ENCODE measurements around the gene PRPF40B.
A peak's percentile ranks its signal among the peaks of the same experiment; 100 is the strongest.
"Not testable (repeated sequence)": the region's sequence is repeated elsewhere in the genome, so short reads cannot be mapped to it uniquely, and the experiment has no call there.

PRPF40B gene

DNA sequence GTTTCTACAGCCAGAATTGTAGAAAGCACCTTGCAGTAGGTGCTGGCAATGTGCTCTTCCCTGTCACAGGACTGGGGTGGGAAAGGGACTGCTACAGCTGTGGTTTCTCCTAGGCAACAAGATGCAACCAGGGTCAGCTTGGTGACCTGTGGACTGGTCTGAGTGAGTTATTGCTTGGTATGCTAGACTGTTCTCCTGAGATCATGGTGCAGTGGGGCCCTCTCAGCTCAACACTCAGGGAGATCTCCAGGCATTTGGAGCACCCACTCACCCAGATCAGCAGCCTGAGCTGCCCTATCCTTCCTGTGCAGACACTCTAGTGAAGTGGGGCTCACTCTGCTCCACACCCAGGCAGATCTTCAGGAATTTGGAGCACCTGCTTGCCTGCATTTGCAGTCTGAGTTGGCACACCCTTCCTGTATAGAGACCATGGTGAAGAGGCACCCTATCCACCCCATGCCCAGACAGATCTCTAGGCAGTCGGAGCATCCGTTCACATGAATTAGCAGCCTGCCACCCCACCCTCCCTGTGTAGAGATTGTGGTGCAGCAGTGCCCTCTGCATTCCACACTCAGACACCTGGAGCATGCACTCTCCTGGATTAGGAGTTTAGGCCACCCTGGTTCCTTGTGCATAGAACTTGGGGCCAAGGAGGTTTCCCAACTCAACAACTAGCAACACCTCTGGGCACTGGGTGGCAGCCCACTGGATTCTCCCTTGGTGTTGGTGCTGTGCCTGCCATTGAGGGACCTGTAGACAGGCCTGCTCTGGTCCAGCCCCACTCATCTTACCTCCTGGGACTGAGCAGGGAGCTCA is 14.1 kb upstream of the PRPF40B start:
- DNase-seq (ENCODE audit: low read depth): no peak

DNA sequence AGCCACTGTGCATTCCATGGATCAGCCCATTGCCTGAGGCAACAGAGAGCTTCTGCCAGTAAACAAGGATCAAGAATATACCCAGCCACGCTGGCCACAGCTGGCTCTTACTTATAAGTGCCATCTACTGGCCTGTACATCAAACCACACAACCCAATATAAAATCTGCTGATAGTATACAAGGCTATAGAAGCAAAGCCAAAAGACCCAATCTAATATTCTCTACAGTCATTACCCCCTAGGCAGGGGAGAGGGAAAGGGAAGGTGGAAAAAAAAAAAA is 13.5 kb upstream of the PRPF40B start:
- no peak for DNase-seq (ENCODE audit: low read depth)

DNA sequence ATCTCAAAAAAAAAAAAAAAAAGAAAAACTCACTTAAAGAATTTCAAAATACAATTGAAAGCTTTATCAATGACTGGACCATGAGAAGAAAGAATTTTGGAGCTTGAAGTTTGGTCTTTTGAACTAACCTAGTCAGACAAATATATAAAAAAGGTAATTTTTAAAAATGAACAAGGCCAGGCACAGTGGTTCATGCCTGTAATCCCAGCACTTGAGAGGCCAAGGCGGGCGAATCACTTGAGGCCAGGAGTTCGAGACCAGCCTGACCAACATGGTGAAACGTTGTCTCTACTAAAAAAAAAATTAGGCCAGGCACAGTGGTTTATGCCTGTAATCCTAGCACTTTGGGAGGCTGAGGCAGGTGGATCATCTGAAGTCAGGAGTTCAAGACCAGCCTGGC is 12.6 kb upstream of the PRPF40B start:
- DNase-seq (ENCODE audit: low read depth): not testable (repeated sequence)

DNA sequence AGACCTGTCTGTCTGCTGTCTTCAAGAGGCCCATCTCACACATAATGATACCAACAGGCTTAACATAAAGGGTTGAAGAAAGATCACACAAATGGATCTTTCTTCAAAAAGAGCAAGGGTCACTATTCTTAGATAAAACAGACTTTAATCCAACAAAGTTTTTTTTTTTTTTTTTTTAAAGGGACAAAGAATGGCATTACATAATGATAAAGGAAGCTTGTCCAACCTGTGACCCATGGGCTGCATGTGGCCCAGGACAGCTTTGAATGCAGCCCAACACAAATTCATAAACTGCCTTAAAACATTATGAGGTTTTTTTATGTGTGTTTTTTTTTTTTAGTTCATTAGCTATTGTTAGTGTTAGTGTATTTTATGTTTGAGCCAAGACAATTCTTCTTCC is 11.2 kb upstream of the PRPF40B start:
- DNase-seq (ENCODE audit: low read depth): no peak

DNA sequence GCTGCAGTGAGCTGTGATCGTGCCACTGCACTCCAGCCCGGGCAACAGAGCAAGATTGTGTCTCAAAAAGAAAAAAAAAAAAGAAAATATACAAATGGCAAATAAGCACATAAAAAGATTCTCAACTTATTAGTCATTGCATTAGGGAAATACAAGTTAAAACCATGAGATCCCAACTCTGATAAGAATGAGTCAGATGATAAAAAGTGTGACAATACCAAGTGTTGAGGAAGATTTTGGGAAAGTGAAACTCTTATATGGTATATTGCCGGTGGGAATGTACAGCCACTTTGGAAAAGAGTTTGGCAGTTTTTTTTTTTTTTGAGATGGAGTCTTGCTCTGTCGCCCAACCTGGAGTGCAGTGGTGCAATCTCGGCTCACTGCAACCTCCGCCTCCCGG is 7.6 kb upstream of the PRPF40B start:
- DNase-seq (ENCODE audit: low read depth): no peak

DNA sequence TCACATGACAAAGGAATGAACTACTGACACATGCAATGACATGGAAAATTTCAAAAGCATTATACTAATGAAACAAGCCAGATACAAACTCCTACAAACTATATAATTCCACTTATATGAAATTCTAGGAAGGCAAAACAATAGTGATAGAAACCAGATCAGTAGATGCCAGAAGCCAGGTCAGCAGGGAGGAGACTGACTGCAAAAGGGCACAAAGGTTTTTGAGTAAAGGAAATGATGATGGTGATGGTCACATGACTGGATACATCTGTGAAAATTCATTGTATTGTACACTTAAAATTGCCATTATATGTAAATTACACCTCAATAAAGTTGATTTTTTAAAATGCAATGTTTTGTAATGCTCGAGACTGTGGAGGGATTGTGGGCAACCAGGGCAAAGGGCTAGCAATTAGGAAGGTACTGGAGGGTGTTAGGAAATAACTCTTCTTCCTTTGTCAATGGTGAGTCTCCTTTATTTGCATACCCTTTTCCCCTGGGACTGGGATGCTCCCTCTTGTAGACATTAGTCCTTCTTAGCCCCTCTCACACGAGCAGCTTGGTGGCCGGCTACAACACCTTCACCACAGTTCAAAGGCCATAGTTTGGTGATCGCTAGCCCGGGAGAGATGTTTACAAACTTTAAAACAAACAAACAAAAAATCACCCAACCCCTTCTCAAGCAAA is 6.7 kb upstream of the PRPF40B start:
- no peak for DNase-seq (ENCODE audit: low read depth)

DNA sequence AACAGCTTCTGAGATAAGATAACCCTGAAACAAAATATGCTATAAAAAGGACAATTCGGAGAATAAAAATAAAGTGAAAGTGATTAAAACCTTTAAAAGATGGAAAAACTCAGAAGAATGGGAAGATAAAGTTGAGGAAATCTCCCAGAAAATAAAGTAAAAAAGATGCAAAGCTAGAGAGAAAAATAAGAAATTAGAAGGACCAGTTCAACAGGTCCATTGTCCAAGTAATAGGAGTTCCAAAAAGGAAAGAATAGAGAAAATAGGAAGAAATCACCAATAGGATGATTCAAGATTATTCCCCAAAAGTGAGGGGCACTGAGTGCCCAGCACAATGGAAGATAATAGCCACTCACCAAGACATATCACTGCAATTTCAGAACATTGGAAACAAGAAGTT is 4.8 kb upstream of the PRPF40B start:
- no peak for DNase-seq (ENCODE audit: low read depth)

DNA sequence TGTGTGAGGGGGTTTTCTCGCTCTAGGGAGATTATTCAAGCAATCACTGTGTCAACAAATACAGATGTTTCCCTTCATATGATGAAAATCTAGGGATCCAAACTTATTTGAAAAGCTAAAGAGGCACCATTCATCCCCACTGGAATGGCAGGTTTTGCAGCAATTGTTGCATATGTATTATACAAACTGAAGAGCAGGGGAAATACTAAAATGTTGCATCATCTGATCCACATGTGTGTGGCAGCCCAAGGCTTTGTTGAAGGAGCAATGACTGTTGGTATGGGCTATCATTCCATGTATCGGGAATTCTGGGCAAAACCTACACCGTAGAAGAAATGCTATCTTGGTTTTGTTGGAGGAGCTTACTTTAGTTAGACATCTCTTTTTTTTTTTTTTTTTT is 4.1 kb upstream of the PRPF40B start:
- DNase-seq (ENCODE audit: low read depth): no peak

DNA sequence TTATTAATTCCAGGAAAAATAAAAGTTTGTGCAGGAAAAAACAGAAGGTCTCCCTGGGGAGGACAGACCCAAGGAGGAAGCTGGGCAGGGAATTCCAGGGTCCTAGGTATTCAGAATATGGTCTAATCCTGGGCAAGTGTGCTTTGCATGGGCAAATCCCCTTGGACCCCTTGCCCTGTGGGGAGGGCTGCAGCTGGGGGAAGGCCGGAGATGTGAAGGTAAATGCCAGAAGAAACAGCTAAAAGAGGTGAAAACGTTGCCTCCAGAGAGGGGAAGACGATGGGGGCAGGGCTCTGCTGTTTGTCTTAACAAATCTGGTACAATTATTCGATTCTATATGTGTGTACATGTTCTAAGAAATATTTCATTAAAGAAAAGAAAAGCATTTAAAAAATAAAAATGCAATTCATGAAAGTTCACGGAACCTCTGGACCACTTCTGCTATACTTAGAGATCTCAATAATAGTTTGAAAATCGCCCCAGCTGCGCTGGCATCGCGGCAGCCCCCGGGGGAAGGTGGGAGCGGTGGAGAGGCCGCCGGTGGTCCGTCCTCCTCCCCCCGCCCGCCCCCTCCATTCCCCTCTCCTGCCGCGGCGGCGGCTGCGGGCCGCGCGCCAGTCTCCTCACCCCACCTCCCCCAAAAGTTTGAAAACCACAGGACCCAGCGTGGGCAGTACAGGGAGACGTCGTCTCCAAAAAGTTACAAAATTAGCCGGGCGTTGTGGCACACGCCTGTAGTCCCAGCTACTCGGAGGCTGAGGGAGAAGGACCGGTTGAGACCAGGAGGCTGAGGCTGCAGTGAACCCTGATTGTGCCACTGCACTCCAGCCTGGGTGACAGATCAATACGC is 1.5 kb upstream of the PRPF40B start:
- no peak for DNase-seq (ENCODE audit: low read depth)

DNA sequence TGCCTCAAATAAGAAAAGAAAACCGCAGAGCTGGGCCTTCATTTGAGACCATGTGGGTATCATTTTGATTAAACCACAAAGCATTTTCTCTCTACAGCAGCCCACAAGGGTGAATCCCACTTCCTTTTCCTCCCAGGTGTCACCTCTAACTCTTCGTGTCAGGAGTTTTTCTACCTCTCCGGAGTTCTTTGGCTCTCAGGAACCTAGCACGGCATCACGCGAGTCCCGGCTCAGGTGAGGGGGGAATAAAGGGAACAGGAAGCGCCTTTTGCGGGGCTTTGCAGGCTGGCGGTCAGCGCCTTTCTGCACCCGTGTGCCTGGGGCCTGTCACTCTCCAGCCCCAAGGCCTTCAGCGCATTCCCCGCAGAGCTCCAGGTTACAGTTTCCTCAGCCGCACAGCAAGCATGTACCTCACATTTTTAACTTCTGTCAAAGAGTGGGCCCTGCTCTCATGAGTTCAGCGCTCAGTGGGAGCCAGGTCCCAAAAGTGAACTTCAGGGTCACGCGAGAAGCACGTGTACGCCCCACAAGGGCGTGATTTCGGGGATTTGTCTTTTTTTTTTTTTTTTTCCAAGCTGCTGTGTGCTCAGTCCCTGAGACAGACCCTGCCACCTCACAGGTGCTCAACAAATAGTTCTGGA is 740 bp upstream of the PRPF40B start:
- DNase-seq (ENCODE audit: low read depth): peak; percentile 26

DNA sequence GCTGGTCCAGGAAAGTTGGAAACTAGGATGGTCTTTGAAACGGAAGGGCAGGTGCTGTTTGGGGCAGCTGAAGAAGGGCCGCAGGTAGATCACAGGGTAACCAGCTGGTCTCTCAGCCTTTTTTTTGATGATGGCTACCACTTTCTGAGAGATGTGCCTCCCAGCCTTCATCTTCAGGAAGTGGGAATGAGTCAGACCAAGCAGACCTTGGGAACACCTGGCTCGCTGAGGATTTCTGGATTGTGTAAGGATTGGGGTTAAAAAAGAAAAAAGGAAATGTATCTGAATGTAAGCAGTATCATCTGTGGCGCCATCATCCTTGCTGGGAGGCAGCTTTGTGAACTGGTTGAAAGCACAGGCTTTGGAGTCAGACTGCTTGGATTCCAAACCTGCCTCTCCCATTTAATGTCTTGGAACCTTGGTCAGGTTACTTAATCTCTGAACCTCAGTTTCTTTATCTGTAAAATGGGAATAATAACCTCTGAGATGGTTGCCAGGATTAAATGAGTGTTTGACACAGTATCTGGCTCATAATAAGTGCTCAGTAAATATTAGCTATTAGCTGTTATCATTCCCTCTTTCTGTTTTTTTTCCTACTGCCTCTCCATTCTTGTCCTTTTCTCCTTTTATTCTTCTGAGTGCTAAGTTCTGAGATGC is 1.7 kb downstream of the PRPF40B start:
- DNase-seq (ENCODE audit: low read depth): no peak

DNA sequence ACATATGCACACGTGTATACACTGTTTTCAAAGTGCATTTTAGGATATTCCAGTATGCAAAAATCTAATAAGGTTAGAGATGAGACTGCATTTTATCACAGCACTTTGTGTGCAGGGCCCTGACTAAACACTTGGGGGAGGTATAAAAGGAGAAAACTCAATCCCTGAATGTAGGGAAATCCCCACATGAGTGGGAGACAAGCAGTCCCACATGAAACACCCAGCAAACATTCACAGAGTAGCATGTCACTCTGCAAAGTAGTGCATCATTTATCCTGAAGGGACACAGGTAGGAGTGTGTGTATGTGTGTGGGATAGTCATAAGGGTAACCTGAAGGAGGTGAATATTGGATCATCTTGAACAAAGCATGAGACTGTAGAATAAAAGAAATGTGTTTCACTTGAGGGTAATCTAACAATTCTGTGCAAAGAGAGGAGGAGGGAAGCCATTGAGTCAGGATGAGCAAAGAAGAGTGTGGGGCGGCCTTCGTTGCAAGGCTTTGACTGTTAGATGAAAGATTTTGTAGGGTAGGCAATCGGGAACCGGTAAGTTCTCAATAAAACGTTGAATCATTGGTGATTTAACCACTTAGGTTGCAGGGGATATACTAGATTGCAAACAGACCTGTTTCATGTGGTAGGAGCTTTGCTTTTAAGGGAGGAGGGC is 2.9 kb downstream of the PRPF40B start:
- peak; percentile 20 for DNase-seq (ENCODE audit: low read depth)

DNA sequence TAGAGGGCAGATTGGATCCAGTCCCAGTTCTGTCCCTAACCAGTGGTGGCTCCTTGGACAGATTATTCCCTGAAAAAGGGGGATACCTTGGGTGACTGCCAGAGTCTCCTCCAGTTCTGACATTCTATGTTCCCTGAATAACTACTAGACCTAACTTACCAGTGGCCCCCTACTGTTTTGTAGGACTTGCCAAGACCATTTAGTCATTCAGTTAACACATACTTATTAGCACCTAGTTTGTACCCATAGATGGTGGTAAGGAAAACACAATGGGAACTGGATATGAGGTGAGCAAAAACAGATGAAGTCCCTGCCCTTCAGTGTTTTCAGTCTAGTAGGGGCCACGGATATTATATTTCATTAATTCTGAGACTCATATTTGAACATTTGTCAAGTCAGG is 3.5 kb downstream of the PRPF40B start:
- no peak for DNase-seq (ENCODE audit: low read depth)

DNA sequence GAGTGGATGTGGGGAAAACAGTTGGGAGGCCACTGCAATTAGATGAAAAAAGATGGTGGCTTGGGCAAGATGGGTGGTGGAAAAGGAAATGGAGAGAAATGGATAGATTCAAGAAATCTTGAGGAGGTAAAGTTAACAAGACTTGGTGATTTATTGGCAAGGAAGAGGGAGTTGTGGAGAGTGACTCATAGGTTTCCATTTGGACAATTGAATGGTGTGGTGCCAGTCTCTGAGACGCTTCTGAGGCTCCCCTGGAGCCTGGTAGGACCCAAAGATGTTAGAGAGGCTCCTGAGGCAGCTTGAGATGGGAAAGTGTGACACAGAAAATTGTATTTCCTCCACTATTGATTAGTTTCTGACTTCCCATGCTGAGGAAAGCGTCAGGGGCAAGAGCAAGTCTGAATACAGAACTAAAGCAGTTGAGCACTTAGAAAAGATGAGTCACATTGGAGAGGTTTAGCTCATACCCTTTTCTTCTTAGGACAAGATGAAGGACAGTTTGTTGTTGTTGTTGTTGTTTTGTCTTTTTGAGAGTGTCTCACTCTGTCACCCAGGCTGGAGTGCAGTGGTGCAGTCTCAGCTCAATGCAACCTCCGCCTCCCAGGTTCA is 4.5 kb downstream of the PRPF40B start:
- no peak for DNase-seq (ENCODE audit: low read depth)

DNA sequence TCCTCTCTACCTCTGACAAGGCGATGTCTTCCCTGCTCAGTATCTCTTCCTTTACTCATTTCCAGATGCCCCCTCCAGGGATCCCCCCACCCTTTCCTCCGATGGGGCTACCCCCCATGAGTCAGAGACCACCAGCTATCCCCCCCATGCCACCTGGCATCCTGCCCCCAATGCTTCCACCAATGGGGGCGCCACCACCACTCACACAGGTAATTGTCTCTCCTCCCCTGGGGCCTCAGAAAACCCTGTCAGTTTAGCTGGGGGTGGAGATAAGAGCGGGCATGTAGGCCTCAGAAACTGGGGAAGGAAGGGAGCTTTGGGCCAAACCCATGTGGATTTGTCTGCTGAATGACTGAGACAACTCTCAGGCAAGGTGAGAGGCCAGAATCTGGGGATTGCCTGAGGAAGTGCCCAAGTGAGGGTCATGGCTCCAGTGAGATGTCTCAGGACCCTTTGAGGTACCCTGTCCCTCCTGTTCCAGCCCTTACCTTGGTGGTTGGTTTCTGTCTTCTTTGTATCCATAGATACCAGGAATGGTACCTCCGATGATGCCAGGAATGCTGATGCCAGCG is 8.1 kb downstream of the PRPF40B start:
- no peak for DNase-seq (ENCODE audit: low read depth)

DNA sequence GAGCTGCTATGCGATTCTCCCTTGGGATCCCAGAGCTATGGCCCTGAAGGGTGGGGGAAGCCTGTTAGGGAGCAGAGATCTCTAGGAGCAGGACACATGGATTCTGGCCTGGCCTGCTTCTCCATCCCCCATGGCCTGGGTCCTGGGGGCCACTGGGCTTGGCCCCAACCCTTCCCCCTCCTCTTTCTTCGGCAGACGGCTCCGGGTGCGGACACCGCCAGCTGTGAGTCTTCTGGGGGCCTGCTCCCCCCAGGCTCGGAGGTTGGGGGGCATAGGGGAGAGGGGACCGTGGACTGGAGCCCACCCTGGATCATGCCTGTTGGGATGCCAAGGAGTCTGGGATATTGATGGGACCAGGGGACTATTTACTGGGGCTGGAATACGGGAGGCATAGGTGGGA is 9.0 kb downstream of the PRPF40B start:
- DNase-seq (ENCODE audit: low read depth): no peak

DNA sequence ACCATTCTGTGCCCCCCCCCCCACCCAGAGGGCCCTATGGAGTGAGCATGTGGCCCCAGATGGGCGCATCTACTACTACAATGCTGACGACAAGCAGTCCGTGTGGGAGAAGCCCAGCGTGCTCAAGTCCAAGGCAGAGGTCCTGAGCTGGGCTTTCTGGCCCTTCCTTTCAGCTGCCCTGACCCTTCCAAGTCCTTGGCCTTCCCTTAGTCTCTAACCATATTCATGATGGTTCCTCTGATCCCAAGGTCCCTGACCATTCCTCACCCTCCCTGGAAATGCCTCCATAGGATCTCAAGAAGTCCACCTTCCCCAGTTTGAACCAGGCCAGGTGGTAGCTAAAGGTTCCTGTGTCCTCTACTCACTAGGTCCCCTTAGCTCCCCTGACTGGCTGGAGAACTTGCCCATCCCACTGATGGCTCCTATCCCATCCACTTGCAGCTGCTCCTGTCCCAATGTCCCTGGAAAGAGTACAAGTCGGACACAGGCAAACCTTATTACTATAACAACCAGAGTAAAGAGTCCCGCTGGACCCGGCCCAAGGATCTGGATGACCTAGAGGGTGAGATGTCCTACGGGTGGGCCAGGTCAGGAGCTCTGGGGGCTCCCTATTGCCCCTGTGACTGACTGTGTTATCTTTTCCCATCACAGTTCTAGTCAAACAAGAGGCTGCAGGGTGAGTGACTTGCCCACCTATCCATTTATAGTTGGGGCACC is 9.8 kb downstream of the PRPF40B start:
- no peak for DNase-seq (ENCODE audit: low read depth)

DNA sequence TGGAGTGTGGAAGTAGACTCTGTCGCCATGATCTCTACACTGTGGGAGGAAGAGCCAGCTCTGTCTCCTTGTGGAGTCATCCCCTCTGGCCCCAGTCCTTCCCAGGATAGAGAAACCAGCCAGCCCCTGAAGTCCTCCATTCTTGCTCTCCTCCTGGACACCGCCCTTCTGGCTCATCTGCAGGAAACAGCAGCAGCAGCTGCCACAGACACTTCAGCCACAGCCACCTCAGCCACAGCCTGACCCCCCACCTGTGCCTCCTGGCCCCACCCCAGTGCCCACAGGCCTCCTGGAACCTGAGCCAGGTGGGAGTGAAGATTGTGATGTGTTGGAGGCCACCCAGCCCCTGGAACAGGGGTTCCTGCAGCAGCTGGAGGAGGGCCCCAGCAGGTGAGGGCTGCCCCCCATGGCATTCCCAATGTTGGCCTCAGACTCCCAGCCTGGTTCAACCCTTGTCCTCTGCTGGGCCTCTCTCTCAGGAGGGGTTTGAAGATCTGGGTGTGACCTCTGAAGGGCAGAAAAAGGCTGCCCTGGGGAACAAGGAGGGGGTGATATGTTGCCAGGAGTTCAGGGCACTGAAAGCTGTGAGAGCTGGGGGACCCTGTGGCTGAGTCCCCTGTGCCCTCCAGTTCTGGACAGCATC is 10.5 kb downstream of the PRPF40B start:
- DNase-seq (ENCODE audit: low read depth): no peak

DNA sequence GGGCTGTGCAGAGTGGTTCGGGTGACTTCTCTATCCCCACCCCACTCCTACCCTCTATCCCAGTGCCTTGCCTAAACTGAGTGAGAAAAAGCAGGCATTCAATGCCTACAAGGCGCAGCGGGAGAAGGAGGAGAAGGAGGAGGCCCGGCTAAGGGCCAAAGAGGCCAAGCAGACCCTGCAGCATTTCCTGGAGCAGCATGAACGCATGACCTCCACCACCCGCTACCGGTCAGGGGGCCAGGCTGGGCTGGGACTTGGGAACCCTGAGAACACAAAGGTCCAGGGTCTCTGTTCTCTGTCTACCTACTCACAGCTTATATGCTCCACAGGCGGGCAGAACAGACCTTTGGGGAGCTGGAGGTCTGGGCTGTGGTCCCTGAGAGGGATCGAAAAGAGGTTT is 11.7 kb downstream of the PRPF40B start:
- no peak for DNase-seq (ENCODE audit: low read depth)

DNA sequence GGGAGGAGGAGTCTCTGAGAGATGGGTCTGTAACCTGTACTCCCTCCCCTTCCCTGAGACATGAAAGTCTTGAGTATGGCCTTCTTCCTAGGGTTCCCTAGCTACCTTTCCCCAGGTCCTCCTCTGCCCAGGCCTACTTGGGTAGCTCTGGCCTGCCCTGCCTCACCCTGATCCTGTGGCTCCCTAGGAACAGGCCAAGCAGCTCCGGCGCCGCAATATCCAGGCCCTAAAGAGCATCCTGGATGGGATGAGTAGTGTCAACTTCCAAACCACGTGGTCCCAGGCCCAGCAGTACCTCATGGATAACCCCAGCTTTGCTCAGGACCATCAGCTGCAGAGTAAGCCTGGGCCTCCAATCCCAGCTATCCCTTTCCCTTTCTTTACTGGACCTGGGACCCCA is 12.3 kb downstream of the PRPF40B start:
- no peak for DNase-seq (ENCODE audit: low read depth)
